GM10266 (cell line): ENCODE measurements around the gene TNXB.

ENCODE experiments used
- DNase-seq: peaks from one replicate; pipeline ENCODE4 v3.0.0; 2012; ENCODE audit errors: extremely low spot score
- CTCF ChIP-seq: IDR thresholded peaks from 2 replicates; pipeline ENCODE4 v1.5.1; 2012; ENCODE audit warnings: mild to moderate bottlenecking, low read depth; ENCODE audit not compliant: control insufficient read depth, insufficient read depth; ENCODE audit errors: missing control alignments

Gene TNXB

DNA sequence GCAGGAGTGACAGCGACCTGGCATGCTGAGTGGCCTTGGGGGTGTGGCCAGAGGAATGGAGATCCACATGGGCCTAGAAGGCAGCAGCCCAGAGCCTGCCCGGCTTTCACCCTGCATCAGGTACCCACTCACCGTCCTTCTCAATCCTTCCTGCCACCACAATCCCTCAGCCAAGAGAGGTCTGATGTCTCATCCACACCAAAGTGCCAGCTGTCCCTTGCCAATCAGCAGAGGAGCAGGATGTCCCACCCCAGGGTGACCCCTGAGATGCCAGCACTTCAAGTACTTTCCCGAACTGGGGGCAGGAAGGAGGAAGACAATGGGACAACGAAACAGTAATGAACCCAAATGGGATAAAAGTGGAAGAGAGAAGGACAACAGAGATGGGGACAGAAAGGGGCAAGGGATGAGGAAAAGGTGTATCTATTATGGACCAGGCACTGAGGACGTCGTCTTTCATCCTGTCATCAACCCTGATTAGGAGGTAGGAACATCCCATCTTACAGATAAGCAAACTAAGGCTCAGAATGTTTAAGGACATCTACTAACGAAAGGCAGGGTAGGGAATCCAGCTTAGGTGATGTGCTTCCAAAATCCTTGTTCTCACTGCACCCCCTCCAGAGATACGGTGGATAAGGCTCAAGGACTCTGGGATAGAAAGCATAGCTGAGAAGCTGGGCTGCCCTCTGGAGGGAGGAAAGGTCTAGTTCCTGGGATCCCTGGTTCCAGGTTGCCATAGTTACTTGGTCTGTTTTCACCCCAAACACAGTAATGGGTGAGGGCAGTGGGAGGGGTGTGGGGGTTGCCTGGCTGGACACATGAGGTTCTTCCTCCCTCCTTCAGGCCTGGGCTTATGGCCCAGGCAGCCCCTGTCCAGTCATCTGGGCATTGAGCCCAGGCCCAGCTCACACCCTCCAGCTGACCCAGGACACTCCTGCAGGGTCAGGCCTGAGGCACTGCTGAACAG, 4.5 kb upstream of the TNXB start:
- no peak for TF ChIP-seq CTCF
- DNase-seq = no peak

- no peak for TF ChIP-seq CTCF
- DNase-seq = no peak
Measured at GRCh38 chr6:32112431-32112980, 3.4 kb upstream of the TNXB start.

DNA sequence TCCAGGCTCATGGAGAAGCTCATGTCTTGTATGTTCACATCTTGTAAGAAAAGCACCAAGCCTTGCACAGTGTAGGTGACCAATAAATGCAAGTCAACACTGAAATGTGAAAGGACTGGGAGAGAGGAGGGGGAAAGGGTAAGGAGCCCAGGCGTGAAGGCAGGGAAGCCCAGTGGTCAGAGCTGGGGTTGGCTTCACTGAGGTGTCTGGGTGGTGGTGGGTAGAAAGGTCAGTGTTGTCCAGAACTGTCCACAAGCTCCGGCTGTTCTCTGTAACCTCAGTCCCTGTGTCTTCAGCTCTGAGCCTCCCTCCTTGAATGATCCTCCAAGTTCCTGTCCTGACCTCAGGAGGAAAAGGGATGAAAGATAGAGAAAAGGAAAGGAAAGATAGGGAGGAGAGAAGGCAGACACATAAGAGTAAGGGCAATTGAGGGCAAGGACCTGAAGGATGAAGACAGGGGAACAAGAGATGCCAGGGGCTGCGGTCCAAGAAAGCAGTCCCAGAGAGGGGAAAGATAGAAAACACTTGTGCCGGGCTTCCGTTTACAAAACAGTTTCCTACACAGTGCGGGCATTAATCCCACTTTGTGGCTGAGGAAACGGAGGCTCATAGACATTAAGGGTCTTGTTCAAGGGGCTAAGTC, 2.4 kb upstream of the TNXB start:
- no peak for DNase-seq
- TF ChIP-seq CTCF = no peak

DNA sequence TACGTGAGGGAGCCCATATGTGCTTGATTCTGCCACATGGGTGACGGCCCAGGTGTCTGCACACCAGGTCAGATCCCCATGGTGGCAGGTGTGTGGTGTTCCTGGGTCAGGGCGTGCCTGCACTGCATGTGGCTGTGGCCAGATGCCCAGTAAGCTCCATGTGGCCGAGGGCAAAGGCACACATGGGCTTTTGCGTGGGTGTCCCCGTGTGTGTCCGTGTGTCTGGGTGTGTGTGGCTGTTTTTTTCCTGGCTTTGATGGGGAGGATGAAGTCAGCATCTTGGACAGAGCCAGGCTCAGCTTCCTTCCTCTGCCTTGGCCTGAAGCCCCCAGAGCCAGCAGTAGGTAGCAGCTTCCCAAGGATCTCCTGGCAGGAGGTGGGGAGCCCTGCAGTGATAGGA, 1.5 kb upstream of the TNXB start:
- DNase-seq = no peak
- no peak for TF ChIP-seq CTCF

GRCh38 chr6:32109765-32110160, 625 bp upstream of the TNXB start:
- no peak for DNase-seq
- TF ChIP-seq CTCF = no peak

DNA sequence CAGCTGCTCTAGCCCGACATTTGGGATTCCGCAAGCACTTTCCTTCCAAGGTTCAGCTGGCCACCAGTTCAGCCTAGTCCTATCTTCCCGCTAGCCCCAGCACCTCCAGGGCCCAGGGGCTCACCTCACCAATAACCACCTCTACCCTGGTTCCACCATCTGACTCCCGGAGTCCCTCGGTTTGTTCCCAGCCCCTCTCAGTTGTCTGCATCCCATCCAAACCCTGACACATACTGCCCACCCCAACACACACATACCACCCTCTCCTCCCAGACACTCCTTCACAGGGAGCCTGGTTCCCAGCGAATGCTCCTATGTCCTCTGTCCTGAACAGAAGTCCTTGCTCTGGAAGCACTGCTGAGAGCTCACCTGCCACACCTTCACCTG, 418 bp downstream of the TNXB start:
- no peak for TF ChIP-seq CTCF
- no peak for DNase-seq
